ENCODE measurements around the gene ARF1.

- TF ChIP-seq POLR2A (IDR thresholded peaks at IDR 0.05; ENCODE audit: low read length) (no peak), GATA1 (IDR thresholded peaks at IDR 0.05; ENCODE audit: low read depth, low read length) (no peak)
Observed at GRCh38 chr1:228073857-228074545, 8.5 kb upstream of the ARF1 start.

Data from erythroblast (primary cell).